Aortic smooth muscle cell (primary cell): Measurements from ENCODE around the gene SUSD5. TPM values are rescaled to one million over a fixed set of nuclear protein-coding genes. Genes with fewer than 3 reads are reported as not detected.

Experiments used
- total RNA-seq: library from RNA; depleted of rRNA; stranded (reverse); fragments of >200 nt; gene quantifications from 2 replicates; pipeline ENCODE4 v1.2.3, GENCODE V29; 2014

The SUSD5 gene
- 4.8 and 6.1 TPM in 2 replicates for total RNA-seq

DNA sequence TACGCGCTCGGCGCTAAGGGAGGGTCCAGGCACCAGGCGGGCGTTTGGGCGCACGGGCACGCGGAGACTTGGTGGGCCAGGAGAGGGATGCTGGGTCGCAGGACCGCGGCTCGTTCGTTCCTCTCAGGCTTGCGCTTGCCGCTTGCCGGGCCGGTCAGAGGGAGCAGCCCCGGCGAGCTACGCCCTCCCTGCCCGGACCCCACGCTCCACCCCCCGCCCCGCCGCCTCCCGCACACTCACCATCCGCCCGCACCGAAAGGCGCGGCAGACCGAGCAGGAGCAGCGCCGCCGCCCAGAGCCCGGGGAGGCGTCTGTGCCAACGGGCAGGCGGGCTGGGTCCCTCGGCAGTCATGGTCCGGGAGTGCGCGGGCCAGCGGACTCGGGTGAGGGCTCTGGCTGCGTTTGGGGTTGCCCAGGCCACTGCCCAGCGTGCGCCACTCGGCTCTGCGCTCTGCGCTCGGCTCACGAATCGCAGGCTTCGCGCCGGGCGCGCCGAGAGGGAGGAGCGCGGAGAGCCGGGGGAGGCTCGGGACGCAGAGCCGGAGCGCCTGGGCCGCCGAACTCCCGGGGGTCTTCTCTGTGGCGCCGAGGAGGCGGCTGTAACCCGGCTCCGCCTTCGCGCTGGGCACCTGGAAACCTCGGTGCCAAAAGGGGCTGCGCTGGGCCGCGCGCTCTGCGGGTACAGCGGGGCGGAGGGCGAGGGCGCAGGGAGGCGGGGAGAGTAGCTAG, at the start of gene SUSD5:
Gene SUSD5, minus strand, starts transcription at position 365 of the 729 bp plus-strand sequence. Its CDS starts 13 bp downstream, at position 352.

DNA sequence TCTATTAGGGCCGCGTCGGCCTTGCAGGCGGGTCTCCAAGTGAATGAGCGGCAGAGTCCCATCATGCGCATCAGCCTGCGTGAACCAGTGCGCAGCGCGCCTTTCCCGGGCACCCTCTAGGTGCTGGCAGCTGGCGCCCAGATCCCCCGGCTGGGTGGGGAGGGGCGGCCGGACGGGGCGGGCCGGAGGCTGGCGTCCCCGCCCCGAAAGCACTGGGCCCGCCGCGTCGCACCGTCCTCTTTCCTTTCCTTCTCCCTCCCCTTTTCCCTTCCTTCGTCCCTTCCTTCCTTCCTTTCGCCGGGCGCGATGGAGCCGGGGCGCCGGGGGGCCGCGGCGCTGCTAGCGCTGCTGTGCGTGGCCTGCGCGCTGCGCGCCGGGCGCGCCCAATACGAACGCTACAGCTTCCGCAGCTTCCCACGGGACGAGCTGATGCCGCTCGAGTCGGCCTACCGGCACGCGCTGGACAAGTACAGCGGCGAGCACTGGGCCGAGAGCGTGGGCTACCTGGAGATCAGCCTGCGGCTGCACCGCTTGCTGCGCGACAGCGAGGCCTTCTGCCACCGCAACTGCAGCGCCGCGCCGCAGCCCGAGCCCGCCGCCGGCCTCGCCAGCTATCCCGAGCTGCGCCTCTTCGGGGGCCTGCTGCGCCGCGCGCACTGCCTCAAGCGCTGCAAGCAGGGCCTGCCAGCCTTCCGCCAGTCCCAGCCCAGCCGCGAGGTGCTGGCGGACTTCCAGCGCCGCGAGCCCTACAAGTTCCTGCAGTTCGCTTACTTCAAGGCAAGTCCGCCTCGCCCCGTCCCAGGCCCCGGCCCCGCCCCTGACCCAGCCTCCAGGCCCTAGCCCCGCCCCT, 104.6 kb downstream of the SUSD5 start, which contains the start of gene CRTAP:
Gene CRTAP, plus strand, starts transcription at position 243 of the 850 bp plus-strand sequence. Its CDS starts 64 bp downstream, at position 307.

Other genes with a start within 250 kb of the SUSD5 start
- gene GLB1, start 121.7 kb downstream of the SUSD5 start, total RNA-seq = 45.7 and 58.9 TPM in 2 replicates
- 4.8 and 5.2 TPM in 2 replicates for gene TMPPE, start 121.7 kb downstream of the SUSD5 start, total RNA-seq
- gene CRTAP, start 104.8 kb downstream of the SUSD5 start, total RNA-seq = 207 and 390 TPM in 2 replicates
- gene FBXL2, start 58.6 kb upstream of the SUSD5 start, total RNA-seq = 8.2 and 12.9 TPM in 2 replicates
- gene UBP1, start 221.6 kb upstream of the SUSD5 start, total RNA-seq = 53.8 and 56.6 TPM in 2 replicates